Kidney epithelial cell (primary cell): ENCODE results near the gene HSBP1L1. TPM values are rescaled to one million over a fixed set of nuclear protein-coding genes. Genes with fewer than 3 reads are reported as not detected.

Experiments
- DNase-seq: peaks from one replicate; pipeline ENCODE4 v3.0.0-alpha.2; 2010; ENCODE audit warnings: low read depth
- H3K27me3 ChIP-seq: 2 replicates; pipeline ENCODE4 v1.6.0; 2011; ENCODE audit warnings: low read length; ENCODE audit not compliant: control insufficient read depth, insufficient read depth
- H3K36me3 ChIP-seq: 2 replicates; pipeline ENCODE4 v1.5.1; 2011; ENCODE audit warnings: low read length; ENCODE audit not compliant: control insufficient read depth, insufficient read depth
- H3K4me3 ChIP-seq: 2 replicates; pipeline ENCODE4 v1.5.1; 2011; ENCODE audit warnings: low read depth, mild to moderate bottlenecking, control low read depth, low read length
- CTCF ChIP-seq: IDR thresholded peaks from 2 replicates; pipeline ENCODE4 v1.5.1; 2011; ENCODE audit warnings: mild to moderate bottlenecking, moderate library complexity, low read length, control low read depth, inconsistent platforms; ENCODE audit not compliant: insufficient read depth, poor library complexity, severe bottlenecking
- total RNA-seq: library from RNA; depleted of rRNA; stranded (reverse); fragments of >200 nt; gene quantifications from 2 replicates; pipeline ENCODE4 v1.2.3, GENCODE V29; 2015

Gene HSBP1L1
- total RNA-seq, 1 donor from 2014 or later, result 26.4 TPM

- Histone ChIP-seq H3K4me3 (no peak overlapping the region), H3K27me3 (no peaks in the 10 kb centered on the region), H3K36me3 (no peaks in the 10 kb centered on the region)
- TF ChIP-seq CTCF, result no peak
- DNase-seq, result no peak
Measured at GRCh38 chr18:79928563-79928960, 35.9 kb upstream of the HSBP1L1 start.

- H3K36me3 ChIP-seq, result no peaks in the 10 kb centered on the region
- DNase-seq, result no peak
- no peak overlapping the region for H3K4me3 ChIP-seq
- no peaks in the 10 kb centered on the region for H3K27me3 ChIP-seq
- TF ChIP-seq CTCF, result no peak
Measured at GRCh38 chr18:79930020-79930642, 34.3 kb upstream of the HSBP1L1 start.

- no peak overlapping the region for H3K4me3 ChIP-seq
- peaks cover 1% of the 10 kb centered on the region for H3K36me3 ChIP-seq
- H3K27me3 ChIP-seq, result no peaks in the 10 kb centered on the region
- no peak for DNase-seq
- no peak for TF ChIP-seq CTCF
Measured at GRCh38 chr18:79931475-79931874, 33.0 kb upstream of the HSBP1L1 start.

- Histone ChIP-seq H3K36me3 (peaks cover 1% of the 10 kb centered on the region), H3K4me3 (no peak overlapping the region)
- no peak for TF ChIP-seq CTCF
Measured at GRCh38 chr18:79932907-79933306, 31.5 kb upstream of the HSBP1L1 start.

GRCh38 chr18:79933765-79934164 is 30.7 kb upstream of the HSBP1L1 start:
- Histone ChIP-seq H3K36me3 (peaks cover 1% of the 10 kb centered on the region), H3K4me3 (no peak overlapping the region), H3K27me3 (no peaks in the 10 kb centered on the region)
- DNase-seq, result no peak
- no peak for TF ChIP-seq CTCF

More at GRCh38 chr18:79932907-79933306, 31.5 kb upstream of the HSBP1L1 start:
- no peaks in the 10 kb centered on the region for H3K27me3 ChIP-seq
- no peak for DNase-seq

- Histone ChIP-seq H3K4me3 (no peak overlapping the region), H3K27me3 (no peaks in the 10 kb centered on the region), H3K36me3 (peaks cover 1% of the 10 kb centered on the region)
- DNase-seq, result no peak
- TF ChIP-seq CTCF, result no peak
Measured at GRCh38 chr18:79934311-79935097, 29.9 kb upstream of the HSBP1L1 start.
